ENCODE data around the gene SCAMP5. TPM values are rescaled to one million over a fixed set of nuclear protein-coding genes. Genes with fewer than 3 reads are reported as not detected.

The SCAMP5 gene
- total RNA-seq, 1 experiment from 2014 or later = 6.2 TPM

GRCh38 chr15:74961616-74962015 is 33.7 kb upstream of the SCAMP5 start:
- H3K9ac ChIP-seq (ENCODE audit: low read length) = no peak overlapping the region
- H2AFZ ChIP-seq (ENCODE audit: low read depth, low read length, poor library complexity, severe bottlenecking) = no peak overlapping the region
- no peaks in the 10 kb centered on the region for H3K9me2 ChIP-seq (ENCODE audit: insufficient read depth)
- intact Hi-C loops (cut with micrococcal nuclease) = no loop called here
- H3K4me2 ChIP-seq (ENCODE audit: low read length) = no peak overlapping the region
- POLR2A ChIA-PET = no interaction called here
- H3K4me1 ChIP-seq (ENCODE audit: control insufficient read depth in 1 of 2, insufficient read depth in 2 of 2, low read length in 2 of 2) = peaks cover 11 to 36% of the 10 kb centered on the region in 2 experiments
- no peaks in the 10 kb centered on the region for H4K20me1 ChIP-seq (ENCODE audit: insufficient read depth)
- no peak overlapping the region for H3K27ac ChIP-seq (ENCODE audit: low read depth, low read length)
- DNase-seq (ENCODE audit: low read depth, low spot score) (no peak), ATAC-seq (no peak)
- H3K9me3 ChIP-seq (ENCODE audit: control insufficient read depth in 1 of 2, insufficient read depth in 1 of 2, low read depth in 1 of 2, low read length in 2 of 2) = no peaks in the 10 kb centered on the region
- RAD21 ChIA-PET (ENCODE audit: low non-redundant PET in 1 of 2, low total read pairs in 2 of 2, uncharacterized antibody in 2 of 2, unreplicated experiment in 2 of 2) = no interaction called here
- H3K4me3 ChIP-seq (replicated peaks in 1 of 2; ENCODE audit: low read depth in 1 of 2, low read length in 2 of 2) = no peak overlapping the region
- H3K27me3 ChIP-seq (ENCODE audit: insufficient read depth, low read length) = no peaks in the 10 kb centered on the region
- TF ChIP-seq CTCF (IDR thresholded peaks at IDR 0.05 in 2 of 3, conservative IDR thresholded peaks at IDR 0.05 in 1 of 3; ENCODE audit: borderline replicate concordance in 1 of 3, insufficient read depth in 1 of 3, low read depth in 2 of 3, low read length in 2 of 3) (no peak), ZNF274 (IDR thresholded peaks at IDR 0.05; ENCODE audit: low read depth, low read length) (no peak), CEBPB (IDR thresholded peaks at IDR 0.05; ENCODE audit: low read depth) (no peak), EZH2 (IDR thresholded peaks at IDR 0.05) (no peak)
- H3K36me3 ChIP-seq (ENCODE audit: control insufficient read depth in 1 of 2, insufficient read depth in 2 of 2, low read length in 2 of 2) = no peaks in the 10 kb centered on the region
- no peaks in the 10 kb centered on the region for H3K79me2 ChIP-seq (ENCODE audit: insufficient read depth, low read length)
- no TSS peak for BruUV-seq (replicated peaks)
- CTCF ChIA-PET = interaction anchor here (3.0 kb wide), 1 partner anchor 11 kb away, joined by 10 read pairs; no protein-coding TSS in a partner anchor

GRCh38 chr15:74962219-74962618 is 33.1 kb upstream of the SCAMP5 start:
- no peaks in the 10 kb centered on the region for H3K36me3 ChIP-seq (ENCODE audit: control insufficient read depth in 1 of 2, insufficient read depth in 2 of 2, low read length in 2 of 2)
- H3K79me2 ChIP-seq (ENCODE audit: insufficient read depth, low read length) = no peaks in the 10 kb centered on the region
- no peak for ATAC-seq
- POLR2A ChIA-PET = no interaction called here
- no peak overlapping the region for H3K4me3 ChIP-seq (replicated peaks in 1 of 2; ENCODE audit: low read depth in 1 of 2, low read length in 2 of 2)
- no peak overlapping the region for H2AFZ ChIP-seq (ENCODE audit: low read depth, low read length, poor library complexity, severe bottlenecking)
- CTCF ChIA-PET = interaction anchor here (3.0 kb wide), 1 partner anchor 11 kb away, joined by 10 read pairs; no protein-coding TSS in a partner anchor
- H3K4me1 ChIP-seq (ENCODE audit: control insufficient read depth in 1 of 2, insufficient read depth in 2 of 2, low read length in 2 of 2) = peaks cover 11 to 30% of the 10 kb centered on the region in 2 experiments
- no peaks in the 10 kb centered on the region for H3K9me3 ChIP-seq (ENCODE audit: control insufficient read depth in 1 of 2, insufficient read depth in 1 of 2, low read depth in 1 of 2, low read length in 2 of 2)
- RAD21 ChIA-PET (ENCODE audit: low non-redundant PET in 1 of 2, low total read pairs in 2 of 2, uncharacterized antibody in 2 of 2, unreplicated experiment in 2 of 2) = no interaction called here
- BruUV-seq (replicated peaks) = no TSS peak
- H3K27me3 ChIP-seq (ENCODE audit: insufficient read depth, low read length) = no peaks in the 10 kb centered on the region
- no peak overlapping the region for H3K4me2 ChIP-seq (ENCODE audit: low read length)
- H3K9ac ChIP-seq (ENCODE audit: low read length) = no peak overlapping the region
- no peaks in the 10 kb centered on the region for H3K9me2 ChIP-seq (ENCODE audit: insufficient read depth)
- H3K27ac ChIP-seq (ENCODE audit: low read depth, low read length) = no peak overlapping the region
- intact Hi-C loops (cut with micrococcal nuclease) = no loop called here
- no peak for DNase-seq (ENCODE audit: low read depth, low spot score)
- no peaks in the 10 kb centered on the region for H4K20me1 ChIP-seq (ENCODE audit: insufficient read depth)
- TF ChIP-seq EGR1 (IDR thresholded peaks at IDR 0.05; ENCODE audit: low read depth) (no peak), EZH2 (IDR thresholded peaks at IDR 0.05) (no peak), TCF7L2 (IDR thresholded peaks at IDR 0.05; ENCODE audit: borderline replicate concordance, extremely low read depth, insufficient read depth, insufficient read length) (no peak), RAD21 (IDR thresholded peaks at IDR 0.05; ENCODE audit: low read depth) (no peak), POLR2AphosphoS5 (IDR thresholded peaks at IDR 0.05; ENCODE audit: low read depth, low read length) (no peak), ZFX (IDR thresholded peaks at IDR 0.05) (no peak), CTCF (IDR thresholded peaks at IDR 0.05 in 2 of 3, conservative IDR thresholded peaks at IDR 0.05 in 1 of 3; ENCODE audit: borderline replicate concordance in 1 of 3, insufficient read depth in 1 of 3, low read depth in 2 of 3, low read length in 2 of 3) (no peak), ZNF274 (IDR thresholded peaks at IDR 0.05; ENCODE audit: low read depth, low read length) (no peak), YY1 (IDR thresholded peaks at IDR 0.05; ENCODE audit: extremely low read depth, insufficient replicate concordance, low read depth, low read length) (no peak), ATF3 (IDR thresholded peaks at IDR 0.05) (no peak), SP1 (IDR thresholded peaks at IDR 0.05; ENCODE audit: low read depth) (no peak), SIN3A (IDR thresholded peaks at IDR 0.05; ENCODE audit: low read depth) (no peak), SRF (IDR thresholded peaks at IDR 0.05; ENCODE audit: low read depth) (no peak), POLR2A (IDR thresholded peaks at IDR 0.05; ENCODE audit: borderline replicate concordance, extremely low read depth, insufficient read depth, insufficient read length) (no peak)
